Measurements from ENCODE around the gene SP1. TPM values are rescaled to one million over a fixed set of nuclear protein-coding genes. Genes with fewer than 3 reads are reported as not detected.
A peak's percentile ranks its signal among the peaks of the same experiment; 100 is the strongest.

The SP1 gene
- total and polyA plus RNA-seq, 9 of the 15 experiments (the other 6 are each of a cell fraction or from before 2014, with no cell fraction given) = 8.0 to 65.5 (median 41.6) TPM

DNA sequence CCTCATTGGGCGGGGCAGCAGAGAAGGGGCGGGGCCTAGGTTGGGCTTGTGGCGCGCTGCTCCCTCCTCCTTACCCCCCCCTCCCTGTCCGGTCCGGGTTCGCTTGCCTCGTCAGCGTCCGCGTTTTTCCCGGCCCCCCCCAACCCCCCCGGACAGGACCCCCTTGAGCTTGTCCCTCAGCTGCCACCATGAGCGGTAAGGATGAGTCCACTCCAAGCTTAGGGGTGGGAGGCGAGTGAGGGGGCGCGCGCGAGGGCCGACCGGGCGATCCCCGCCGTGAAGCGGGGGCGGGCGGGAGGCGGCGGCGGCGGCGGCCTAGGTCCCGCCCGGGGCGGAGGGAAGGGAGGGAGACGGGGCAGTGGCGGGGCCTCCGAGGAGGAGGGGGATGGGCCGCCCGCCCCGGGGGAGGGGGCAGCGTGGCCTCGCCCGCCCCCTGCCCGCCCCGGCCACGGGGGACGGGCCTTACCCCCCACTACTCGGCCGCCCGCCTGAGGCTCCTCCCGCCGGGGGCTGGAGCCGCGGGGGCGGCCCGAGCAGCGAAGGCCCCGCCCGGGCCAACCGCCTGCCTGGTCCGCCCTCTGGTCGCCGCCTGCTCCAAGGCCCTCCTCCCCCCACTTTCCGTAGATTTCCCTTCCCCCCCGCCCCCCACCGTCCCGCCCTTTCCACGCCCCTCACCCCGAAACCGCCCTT, at the start of gene SP1 (continued):
- TF ChIP-seq, protein P1, sequence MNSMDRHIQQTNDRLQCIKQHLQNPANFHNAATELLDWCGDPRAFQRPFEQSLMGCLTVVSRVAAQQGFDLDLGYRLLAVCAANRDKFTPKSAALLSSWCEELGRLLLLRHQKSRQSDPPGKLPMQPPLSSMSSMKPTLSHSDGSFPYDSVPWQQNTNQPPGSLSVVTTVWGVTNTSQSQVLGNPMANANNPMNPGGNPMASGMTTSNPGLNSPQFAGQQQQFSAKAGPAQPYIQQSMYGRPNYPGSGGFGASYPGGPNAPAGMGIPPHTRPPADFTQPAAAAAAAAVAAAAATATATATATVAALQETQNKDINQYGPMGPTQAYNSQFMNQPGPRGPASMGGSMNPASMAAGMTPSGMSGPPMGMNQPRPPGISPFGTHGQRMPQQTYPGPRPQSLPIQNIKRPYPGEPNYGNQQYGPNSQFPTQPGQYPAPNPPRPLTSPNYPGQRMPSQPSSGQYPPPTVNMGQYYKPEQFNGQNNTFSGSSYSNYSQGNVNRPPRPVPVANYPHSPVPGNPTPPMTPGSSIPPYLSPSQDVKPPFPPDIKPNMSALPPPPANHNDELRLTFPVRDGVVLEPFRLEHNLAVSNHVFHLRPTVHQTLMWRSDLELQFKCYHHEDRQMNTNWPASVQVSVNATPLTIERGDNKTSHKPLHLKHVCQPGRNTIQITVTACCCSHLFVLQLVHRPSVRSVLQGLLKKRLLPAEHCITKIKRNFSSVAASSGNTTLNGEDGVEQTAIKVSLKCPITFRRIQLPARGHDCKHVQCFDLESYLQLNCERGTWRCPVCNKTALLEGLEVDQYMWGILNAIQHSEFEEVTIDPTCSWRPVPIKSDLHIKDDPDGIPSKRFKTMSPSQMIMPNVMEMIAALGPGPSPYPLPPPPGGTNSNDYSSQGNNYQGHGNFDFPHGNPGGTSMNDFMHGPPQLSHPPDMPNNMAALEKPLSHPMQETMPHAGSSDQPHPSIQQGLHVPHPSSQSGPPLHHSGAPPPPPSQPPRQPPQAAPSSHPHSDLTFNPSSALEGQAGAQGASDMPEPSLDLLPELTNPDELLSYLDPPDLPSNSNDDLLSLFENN (IDR thresholded peaks at IDR 0.05; ENCODE audit: low read depth in 2 of 2, low read length in 2 of 2) = no peak
- TF ChIP-seq GATAD2B (IDR thresholded peaks at IDR 0.05; ENCODE audit: borderline replicate concordance) (peak; percentile 85; the same call in 1 of the 2 replicates), ZNF133 (CRISPR knock-in tag; IDR thresholded peaks at IDR 0.05) (no peak), ZBTB43 (CRISPR knock-in tag; IDR thresholded peaks at IDR 0.05) (no peak), ZNF639 (CRISPR knock-in tag; conservative IDR thresholded peaks at IDR 0.05 in 1 of 2, IDR thresholded peaks at IDR 0.05 in 1 of 2) (peak in 1 of 2 experiments; percentile 100; a peak in 2 of 4 replicates), NEUROD1 (IDR thresholded peaks at IDR 0.05; ENCODE audit: borderline replicate concordance, low read depth, low read length, partially characterized antibody) (no peak), NR3C1 (CRISPR knock-in tag; IDR thresholded peaks at IDR 0.05) (no peak), ZNF3 (CRISPR knock-in tag; IDR thresholded peaks at IDR 0.05) (no peak)
- TF ChIP-seq, protein P2, sequence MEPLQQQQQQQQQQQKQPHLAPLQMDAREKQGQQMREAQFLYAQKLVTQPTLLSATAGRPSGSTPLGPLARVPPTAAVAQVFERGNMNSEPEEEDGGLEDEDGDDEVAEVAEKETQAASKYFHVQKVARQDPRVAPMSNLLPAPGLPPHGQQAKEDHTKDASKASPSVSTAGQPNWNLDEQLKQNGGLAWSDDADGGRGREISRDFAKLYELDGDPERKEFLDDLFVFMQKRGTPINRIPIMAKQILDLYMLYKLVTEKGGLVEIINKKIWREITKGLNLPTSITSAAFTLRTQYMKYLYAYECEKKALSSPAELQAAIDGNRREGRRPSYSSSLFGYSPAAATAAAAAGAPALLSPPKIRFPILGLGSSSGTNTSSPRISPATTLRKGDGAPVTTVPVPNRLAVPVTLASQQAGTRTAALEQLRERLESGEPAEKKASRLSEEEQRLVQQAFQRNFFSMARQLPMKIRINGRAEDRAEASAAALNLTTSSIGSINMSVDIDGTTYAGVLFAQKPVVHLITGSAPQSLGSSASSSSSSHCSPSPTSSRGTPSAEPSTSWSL (CRISPR knock-in tag; IDR thresholded peaks at IDR 0.05; ENCODE audit: borderline replicate concordance) = no peak
- TF ChIP-seq, protein P3, sequence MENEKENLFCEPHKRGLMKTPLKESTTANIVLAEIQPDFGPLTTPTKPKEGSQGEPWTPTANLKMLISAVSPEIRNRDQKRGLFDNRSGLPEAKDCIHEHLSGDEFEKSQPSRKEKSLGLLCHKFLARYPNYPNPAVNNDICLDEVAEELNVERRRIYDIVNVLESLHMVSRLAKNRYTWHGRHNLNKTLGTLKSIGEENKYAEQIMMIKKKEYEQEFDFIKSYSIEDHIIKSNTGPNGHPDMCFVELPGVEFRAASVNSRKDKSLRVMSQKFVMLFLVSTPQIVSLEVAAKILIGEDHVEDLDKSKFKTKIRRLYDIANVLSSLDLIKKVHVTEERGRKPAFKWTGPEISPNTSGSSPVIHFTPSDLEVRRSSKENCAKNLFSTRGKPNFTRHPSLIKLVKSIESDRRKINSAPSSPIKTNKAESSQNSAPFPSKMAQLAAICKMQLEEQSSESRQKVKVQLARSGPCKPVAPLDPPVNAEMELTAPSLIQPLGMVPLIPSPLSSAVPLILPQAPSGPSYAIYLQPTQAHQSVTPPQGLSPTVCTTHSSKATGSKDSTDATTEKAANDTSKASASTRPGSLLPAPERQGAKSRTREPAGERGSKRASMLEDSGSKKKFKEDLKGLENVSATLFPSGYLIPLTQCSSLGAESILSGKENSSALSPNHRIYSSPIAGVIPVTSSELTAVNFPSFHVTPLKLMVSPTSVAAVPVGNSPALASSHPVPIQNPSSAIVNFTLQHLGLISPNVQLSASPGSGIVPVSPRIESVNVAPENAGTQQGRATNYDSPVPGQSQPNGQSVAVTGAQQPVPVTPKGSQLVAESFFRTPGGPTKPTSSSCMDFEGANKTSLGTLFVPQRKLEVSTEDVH (IDR thresholded peaks at IDR 0.05; ENCODE audit: low read depth, partially characterized antibody) = no peak
